Keratinocyte (primary cell): ENCODE measurements around the gene CDKAL1. TPM values are rescaled to one million over a fixed set of nuclear protein-coding genes. Genes with fewer than 3 reads are reported as not detected.

ENCODE experiments used
- DNase-seq: peaks from one replicate; pipeline ENCODE4 v3.0.0-alpha.2; 2011; ENCODE audit warnings: low read depth, missing footprints, low spot score
- FAIRE-seq: peaks from 2 replicates; lab custom pipeline; 2011; peaks lifted over from hg19 to GRCh38; lab: Jason Lieb, UNC
- H2AFZ ChIP-seq: 2 replicates; pipeline ENCODE4 v1.6.0; 2012; ENCODE audit warnings: low read length, control low read depth, inconsistent platforms; ENCODE audit not compliant: control insufficient read depth
- H3K27ac ChIP-seq: 2 replicates; pipeline ENCODE4 v1.5.1; 2011; ENCODE audit warnings: low read length; ENCODE audit not compliant: control insufficient read depth, insufficient read depth
- H3K27me3 ChIP-seq: 3 replicates; pipeline ENCODE4 v1.6.0; 2011; ENCODE audit warnings: low read length; ENCODE audit not compliant: control insufficient read depth, insufficient read depth; ENCODE audit errors: extremely low read depth
- H3K36me3 ChIP-seq, 2 experiments: 2 replicates in 1 of 2; 3 replicates in 1 of 2; pipeline ENCODE4 v1.5.1; 2011; ENCODE audit warnings: low read length in 2 of 2, mild to moderate bottlenecking in 1 of 2; ENCODE audit not compliant: control insufficient read depth in 2 of 2, insufficient read depth in 2 of 2; ENCODE audit errors: extremely low read depth in 1 of 2
- H3K4me1 ChIP-seq: 3 replicates; pipeline ENCODE4 v1.5.1; 2011; ENCODE audit warnings: low read length; ENCODE audit not compliant: control insufficient read depth, insufficient read depth; ENCODE audit errors: extremely low read depth
- H3K4me2 ChIP-seq: 3 replicates; pipeline ENCODE4 v1.6.0; 2011; ENCODE audit warnings: low read depth, low read length; ENCODE audit not compliant: control insufficient read depth, insufficient read depth; ENCODE audit errors: extremely low read depth
- H3K4me3 ChIP-seq, 3 experiments: fragments of 200-600 bp in 1 of 3; sonication (generic) in 1 of 3; 2 replicates in 2 of 3; 3 replicates in 1 of 3; pipeline ENCODE4 v1.5.1; 2011 to 2016; ENCODE audit warnings: low read length in 3 of 3, mild to moderate bottlenecking in 3 of 3, control low read depth in 2 of 3, inconsistent platforms in 1 of 3, low read depth in 1 of 3, mixed read lengths in 1 of 3, mixed run types in 1 of 3, moderate library complexity in 1 of 3; ENCODE audit not compliant: control insufficient read depth in 2 of 3, insufficient read depth in 2 of 3; ENCODE audit errors: extremely low read depth in 1 of 3
- H3K79me2 ChIP-seq: 2 replicates; pipeline ENCODE4 v1.6.0; 2012; ENCODE audit warnings: low read length; ENCODE audit not compliant: control insufficient read depth, insufficient read depth
- H3K9ac ChIP-seq: 3 replicates; pipeline ENCODE4 v1.6.0; 2011; ENCODE audit warnings: low read length; ENCODE audit not compliant: control insufficient read depth, insufficient read depth; ENCODE audit errors: extremely low read depth
- H3K9me1 ChIP-seq: 3 replicates; pipeline ENCODE4 v1.6.0; 2011; ENCODE audit warnings: low read length; ENCODE audit not compliant: control insufficient read depth, insufficient read depth; ENCODE audit errors: extremely low read depth
- H3K9me3 ChIP-seq: 2 replicates; pipeline ENCODE4 v1.5.1; 2012; ENCODE audit warnings: low read depth, low read length; ENCODE audit not compliant: control insufficient read depth
- H4K20me1 ChIP-seq: 3 replicates; pipeline ENCODE4 v1.6.0; 2011; ENCODE audit warnings: low read length; ENCODE audit not compliant: control insufficient read depth, insufficient read depth; ENCODE audit errors: extremely low read depth
- EZH2 ChIP-seq: IDR thresholded peaks from one replicate; pipeline ENCODE4 v1.6.1; 2012; ENCODE audit warnings: inconsistent platforms, mild to moderate bottlenecking, low read length, moderate library complexity
- dilution Hi-C: fragments of 300-500 bp; cut with MboI; formaldehyde crosslinking; loops from one replicate; pipeline ENCODE4 v1.7.0; 2020; ENCODE audit warnings: low sequenced_read_pairs; ENCODE audit not compliant: extremely low pct_ligation_motif_present
- polyA plus RNA-seq, 5 experiments: library from polyadenylated mRNA; depleted of rRNA in 3 of 5; stranded (reverse) in 3 of 5; stranded (forward) in 1 of 5; unstranded in 1 of 5; fragments of >200 nt; gene quantifications; 1 replicate in 1 of 5; 2 replicates in 3 of 5; 3 replicates in 1 of 5; pipeline versions ENCODE4 v1.2.1 to v1.2.3, GENCODE V29; 2011 to 2012; ENCODE audit warnings: missing spikeins in 2 of 5, low read depth in 1 of 5, low replicate concordance in 1 of 5
- TF ChIP-seq, protein P1 (sequence below), 3 experiments: IDR thresholded peaks in 1 of 3; conservative IDR thresholded peaks in 1 of 3; optimal IDR thresholded peaks in 1 of 3; 2 replicates in 2 of 3; 3 replicates in 1 of 3; pipeline versions ENCODE3 to v1.5.1; 2011; ENCODE audit warnings: low read length in 3 of 3, mild to moderate bottlenecking in 3 of 3, moderate library complexity in 2 of 3, control low read depth in 1 of 3, inconsistent platforms in 1 of 3; ENCODE audit not compliant: insufficient read depth in 2 of 3; ENCODE audit errors: extremely low read depth in 1 of 3

CDKAL1 gene
- polyA plus RNA-seq, 1 donor (not counting 4 experiments of a cell fraction or from before 2014, with no cell fraction given) = 5.6 TPM

DNA sequence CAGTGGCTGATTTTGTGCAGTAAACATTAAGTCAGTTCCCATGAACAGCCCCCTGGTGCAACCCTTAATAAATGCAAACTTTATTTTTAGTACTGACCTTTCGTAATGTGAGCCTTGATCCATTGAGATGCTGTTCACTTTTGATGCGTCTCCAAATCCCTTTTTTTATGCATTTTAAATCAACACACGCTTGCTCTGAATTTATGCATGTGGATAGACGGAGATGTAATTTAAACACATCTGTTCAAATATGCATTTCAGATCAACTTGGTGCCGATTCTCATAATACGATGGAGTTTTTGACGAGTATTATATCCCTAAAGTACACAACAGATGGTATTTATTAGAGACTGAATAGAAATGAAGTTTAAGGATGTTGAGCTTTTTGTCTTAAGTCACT, 505.7 kb downstream of the CDKAL1 start:
- Histone ChIP-seq H3K4me3 (no peak overlapping the region), H3K36me3 (no peaks in the 10 kb centered on the region), H3K9ac (no peak overlapping the region), H4K20me1 (no peaks in the 10 kb centered on the region), H3K9me3 (no peaks in the 10 kb centered on the region), H3K79me2 (no peaks in the 10 kb centered on the region), H3K27me3 (no peaks in the 10 kb centered on the region), H2AFZ (no peak overlapping the region), H3K4me1 (no peaks in the 10 kb centered on the region), H3K4me2 (no peak overlapping the region), H3K9me1 (no peaks in the 10 kb centered on the region), H3K27ac (no peak overlapping the region)
- FAIRE-seq (no peak), DNase-seq (no peak)
- TF ChIP-seq EZH2 = no peak
- TF ChIP-seq, protein P1, sequence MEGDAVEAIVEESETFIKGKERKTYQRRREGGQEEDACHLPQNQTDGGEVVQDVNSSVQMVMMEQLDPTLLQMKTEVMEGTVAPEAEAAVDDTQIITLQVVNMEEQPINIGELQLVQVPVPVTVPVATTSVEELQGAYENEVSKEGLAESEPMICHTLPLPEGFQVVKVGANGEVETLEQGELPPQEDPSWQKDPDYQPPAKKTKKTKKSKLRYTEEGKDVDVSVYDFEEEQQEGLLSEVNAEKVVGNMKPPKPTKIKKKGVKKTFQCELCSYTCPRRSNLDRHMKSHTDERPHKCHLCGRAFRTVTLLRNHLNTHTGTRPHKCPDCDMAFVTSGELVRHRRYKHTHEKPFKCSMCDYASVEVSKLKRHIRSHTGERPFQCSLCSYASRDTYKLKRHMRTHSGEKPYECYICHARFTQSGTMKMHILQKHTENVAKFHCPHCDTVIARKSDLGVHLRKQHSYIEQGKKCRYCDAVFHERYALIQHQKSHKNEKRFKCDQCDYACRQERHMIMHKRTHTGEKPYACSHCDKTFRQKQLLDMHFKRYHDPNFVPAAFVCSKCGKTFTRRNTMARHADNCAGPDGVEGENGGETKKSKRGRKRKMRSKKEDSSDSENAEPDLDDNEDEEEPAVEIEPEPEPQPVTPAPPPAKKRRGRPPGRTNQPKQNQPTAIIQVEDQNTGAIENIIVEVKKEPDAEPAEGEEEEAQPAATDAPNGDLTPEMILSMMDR (optimal IDR thresholded peaks at IDR 0.05 in 1 of 3, IDR thresholded peaks at IDR 0.05 in 1 of 3, conservative IDR thresholded peaks at IDR 0.05 in 1 of 3; ENCODE audit: extremely low read depth in 1 of 3, insufficient read depth in 2 of 3, low read length in 3 of 3) = no peak
- dilution Hi-C loops = no loop called here

DNA sequence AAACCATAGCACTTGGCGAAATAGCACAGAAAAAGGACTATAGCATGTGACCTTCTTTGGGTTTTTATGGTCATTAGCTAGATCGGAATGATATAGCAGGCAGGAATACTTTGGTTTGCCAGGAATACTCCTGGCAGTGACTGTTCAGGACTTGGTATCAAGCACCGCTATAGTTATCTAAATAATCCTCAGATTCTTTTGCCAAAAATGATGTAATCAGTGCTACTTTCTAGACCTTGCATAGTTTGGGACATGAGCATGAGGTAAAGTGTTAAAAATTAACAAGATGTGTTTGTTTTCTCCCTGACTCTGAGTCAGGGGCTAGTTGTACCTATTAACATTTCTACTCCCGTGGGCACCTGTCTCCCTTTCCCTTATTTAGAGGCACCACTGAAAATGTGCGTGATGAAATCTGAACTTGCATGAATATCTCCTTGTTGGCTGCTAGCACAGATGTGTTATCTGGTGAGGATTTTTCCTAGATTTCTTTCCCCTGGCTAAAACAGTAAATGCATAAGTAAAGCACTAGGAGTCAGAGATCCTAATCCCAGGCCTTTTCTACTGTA, 511.0 kb downstream of the CDKAL1 start:
- H3K9me3 ChIP-seq = no peaks in the 10 kb centered on the region
- no peak overlapping the region for H3K27ac ChIP-seq
- dilution Hi-C loops = no loop called here
- no peak for TF ChIP-seq EZH2
- TF ChIP-seq, protein P1 (optimal IDR thresholded peaks at IDR 0.05 in 1 of 3, IDR thresholded peaks at IDR 0.05 in 1 of 3, conservative IDR thresholded peaks at IDR 0.05 in 1 of 3; ENCODE audit: extremely low read depth in 1 of 3, insufficient read depth in 2 of 3, low read length in 3 of 3) = no peak
- H3K9me1 ChIP-seq = no peaks in the 10 kb centered on the region
- H4K20me1 ChIP-seq = no peaks in the 10 kb centered on the region
- H3K4me2 ChIP-seq = no peak overlapping the region
- H3K9ac ChIP-seq = no peak overlapping the region
- DNase-seq (no peak), FAIRE-seq (no peak)
- H3K79me2 ChIP-seq = no peaks in the 10 kb centered on the region
- no peaks in the 10 kb centered on the region for H3K4me1 ChIP-seq
- H3K36me3 ChIP-seq = no peaks in the 10 kb centered on the region
- H2AFZ ChIP-seq = no peak overlapping the region
- H3K27me3 ChIP-seq = no peaks in the 10 kb centered on the region
- H3K4me3 ChIP-seq = no peak overlapping the region
